Pulmonary artery endothelial cell (primary cell): Measurements from ENCODE around the gene APOE. TPM values are rescaled to one million over a fixed set of nuclear protein-coding genes. Genes with fewer than 3 reads are reported as not detected.
"Not testable (repeated sequence)": the region's sequence is repeated elsewhere in the genome, so short reads cannot be mapped to it uniquely, and the experiment has no call there.

ENCODE experiments used
- DNase-seq: peaks from one replicate; pipeline ENCODE4 v3.0.0-alpha.2; 2011; ENCODE audit warnings: low read depth, low spot score
- total RNA-seq: library from RNA; depleted of rRNA; stranded (reverse); fragments of >200 nt; gene quantifications from 2 replicates; pipeline ENCODE4 v1.2.3, GENCODE V29; 2014

Gene APOE
- 0.53 and 1.7 TPM in 2 replicates for total RNA-seq

DNA sequence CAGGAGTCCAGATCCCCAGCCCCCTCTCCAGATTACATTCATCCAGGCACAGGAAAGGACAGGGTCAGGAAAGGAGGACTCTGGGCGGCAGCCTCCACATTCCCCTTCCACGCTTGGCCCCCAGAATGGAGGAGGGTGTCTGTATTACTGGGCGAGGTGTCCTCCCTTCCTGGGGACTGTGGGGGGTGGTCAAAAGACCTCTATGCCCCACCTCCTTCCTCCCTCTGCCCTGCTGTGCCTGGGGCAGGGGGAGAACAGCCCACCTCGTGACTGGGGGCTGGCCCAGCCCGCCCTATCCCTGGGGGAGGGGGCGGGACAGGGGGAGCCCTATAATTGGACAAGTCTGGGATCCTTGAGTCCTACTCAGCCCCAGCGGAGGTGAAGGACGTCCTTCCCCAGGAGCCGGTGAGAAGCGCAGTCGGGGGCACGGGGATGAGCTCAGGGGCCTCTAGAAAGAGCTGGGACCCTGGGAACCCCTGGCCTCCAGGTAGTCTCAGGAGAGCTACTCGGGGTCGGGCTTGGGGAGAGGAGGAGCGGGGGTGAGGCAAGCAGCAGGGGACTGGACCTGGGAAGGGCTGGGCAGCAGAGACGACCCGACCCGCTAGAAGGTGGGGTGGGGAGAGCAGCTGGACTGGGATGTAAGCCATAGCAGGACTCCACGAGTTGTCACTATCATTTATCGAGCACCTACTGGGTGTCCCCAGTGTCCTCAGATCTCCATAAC lies at the start of gene APOE:
APOE (plus strand) TSS at position 360 of the 724 bp plus-strand sequence. CDS start 829 bp downstream, outside the sequence.
- DNase-seq = no peak

DNA sequence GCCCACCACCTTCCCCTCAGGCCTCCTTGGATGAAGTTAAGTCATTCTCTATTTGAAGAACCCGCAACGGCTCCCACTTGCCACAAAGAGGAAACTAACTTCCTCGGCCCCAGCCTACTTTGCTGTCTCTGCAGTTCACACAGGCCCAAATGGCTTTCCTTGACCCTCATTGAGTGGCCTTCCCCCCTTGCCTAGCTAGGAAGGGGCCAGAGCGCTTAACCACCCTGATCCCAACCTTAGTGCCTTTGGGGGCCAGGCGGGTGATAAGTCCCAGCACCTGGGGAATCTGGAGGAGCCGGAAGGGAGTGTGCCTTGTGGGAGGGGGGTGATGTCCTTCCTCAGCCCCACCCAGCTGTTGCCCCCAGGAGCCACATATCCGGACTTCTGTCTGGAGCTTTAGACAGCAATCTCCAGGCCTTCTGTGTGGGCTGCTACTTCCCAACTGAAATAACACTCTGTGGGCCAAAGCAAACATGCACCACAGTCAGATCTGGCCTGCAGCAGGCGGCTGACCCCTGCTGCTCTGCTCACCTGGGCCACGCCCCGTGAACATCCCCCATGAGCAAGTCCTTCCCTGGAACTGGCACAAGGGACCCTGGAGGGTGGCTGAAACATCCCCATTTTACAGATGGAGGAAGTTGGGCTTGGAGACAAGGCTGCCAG lies 49.0 kb upstream of the APOE start:
- DNase-seq = no peak

DNA sequence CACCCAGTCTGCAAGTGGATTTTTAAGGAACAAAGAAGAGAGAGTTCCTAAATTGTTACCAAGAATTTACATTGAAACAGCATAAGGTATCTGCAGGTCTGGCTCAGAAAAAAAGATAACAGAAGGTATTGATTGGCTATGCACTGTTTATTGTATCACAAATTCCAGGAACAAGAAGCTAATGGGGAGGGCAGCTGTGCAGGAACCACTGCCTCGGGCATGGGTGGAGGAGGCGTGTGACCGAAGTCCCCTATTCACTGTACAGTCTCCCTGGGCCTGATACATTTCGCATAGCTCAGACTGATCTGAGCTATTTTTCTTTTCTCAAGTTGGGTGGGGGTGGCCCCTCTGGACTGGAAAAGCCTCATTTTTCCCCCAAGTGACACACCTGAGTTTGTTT lies 47.8 kb upstream of the APOE start:
- DNase-seq = no peak

DNA sequence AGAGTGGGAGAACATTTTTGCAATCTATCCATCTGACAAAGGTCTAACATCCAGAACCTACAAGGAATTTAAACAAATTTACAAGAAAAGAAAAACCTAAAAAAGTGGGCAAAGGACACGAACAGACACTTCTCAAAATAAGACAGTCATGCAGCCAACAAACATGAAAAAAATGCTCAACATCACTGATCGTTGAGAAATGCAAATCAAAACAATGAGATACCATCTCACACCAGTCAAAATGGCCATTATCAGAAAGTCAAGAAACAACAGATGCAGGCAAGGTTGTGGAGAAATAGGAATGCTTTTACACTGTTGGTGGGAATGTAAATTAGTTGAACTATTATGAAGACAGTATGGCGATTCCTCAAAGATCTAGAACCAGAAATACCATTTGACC lies 44.0 kb upstream of the APOE start:
- DNase-seq = not testable (repeated sequence)

DNA sequence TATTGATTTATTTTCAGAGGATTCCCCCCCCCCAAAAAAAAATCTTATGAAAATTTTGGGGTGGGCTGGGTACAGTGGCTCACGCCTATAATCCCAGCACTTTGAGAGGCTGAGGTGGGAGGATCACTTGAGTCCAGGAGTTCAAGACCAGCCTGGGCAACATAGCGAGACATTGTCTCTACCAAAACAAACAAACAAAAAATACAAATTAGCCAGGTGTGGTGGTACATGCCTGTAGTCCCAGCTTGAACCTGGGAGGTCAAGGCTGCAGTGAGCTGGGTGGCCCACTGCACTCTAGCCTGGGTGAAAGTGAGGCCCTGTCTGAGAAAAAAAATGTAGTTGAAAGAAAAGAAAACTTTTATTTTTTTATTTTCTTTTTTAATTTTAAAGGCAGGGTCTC lies 41.6 kb upstream of the APOE start:
- DNase-seq = no peak

DNA sequence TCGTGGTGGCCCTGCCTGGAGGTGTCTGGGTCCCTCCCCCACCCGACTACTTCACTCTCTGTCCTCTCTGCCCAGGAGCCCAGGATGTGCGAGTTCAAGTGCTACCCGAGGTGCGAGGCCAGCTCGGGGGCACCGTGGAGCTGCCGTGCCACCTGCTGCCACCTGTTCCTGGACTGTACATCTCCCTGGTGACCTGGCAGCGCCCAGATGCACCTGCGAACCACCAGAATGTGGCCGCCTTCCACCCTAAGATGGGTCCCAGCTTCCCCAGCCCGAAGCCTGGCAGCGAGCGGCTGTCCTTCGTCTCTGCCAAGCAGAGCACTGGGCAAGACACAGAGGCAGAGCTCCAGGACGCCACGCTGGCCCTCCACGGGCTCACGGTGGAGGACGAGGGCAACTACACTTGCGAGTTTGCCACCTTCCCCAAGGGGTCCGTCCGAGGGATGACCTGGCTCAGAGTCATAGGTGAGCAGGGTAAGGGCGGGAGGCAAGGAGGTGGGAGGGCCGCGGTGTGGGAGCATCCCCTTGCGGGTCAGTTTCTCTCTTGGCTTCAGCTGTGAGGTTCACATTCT lies 40.3 kb upstream of the APOE start:
- DNase-seq = no peak

DNA sequence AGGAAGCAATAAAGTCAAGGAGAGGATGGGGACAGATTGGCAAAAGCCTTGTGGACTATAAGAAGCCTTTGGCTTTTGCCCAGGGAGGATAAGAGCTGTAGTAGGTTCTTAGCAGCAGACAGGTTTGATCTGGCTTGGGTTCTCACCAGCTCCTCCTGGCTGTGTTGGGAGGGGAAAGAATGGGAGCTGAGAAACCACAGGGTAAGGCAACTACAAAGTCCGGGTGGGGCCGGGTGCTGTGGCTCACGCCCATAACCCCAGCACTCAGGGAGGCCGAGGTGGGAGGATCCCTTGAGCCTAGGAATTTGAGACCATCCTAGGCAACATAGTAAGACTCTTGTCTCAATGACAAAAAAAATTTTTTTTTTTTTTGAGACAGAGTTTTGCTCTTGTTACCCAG lies 38.9 kb upstream of the APOE start:
- no peak for DNase-seq

DNA sequence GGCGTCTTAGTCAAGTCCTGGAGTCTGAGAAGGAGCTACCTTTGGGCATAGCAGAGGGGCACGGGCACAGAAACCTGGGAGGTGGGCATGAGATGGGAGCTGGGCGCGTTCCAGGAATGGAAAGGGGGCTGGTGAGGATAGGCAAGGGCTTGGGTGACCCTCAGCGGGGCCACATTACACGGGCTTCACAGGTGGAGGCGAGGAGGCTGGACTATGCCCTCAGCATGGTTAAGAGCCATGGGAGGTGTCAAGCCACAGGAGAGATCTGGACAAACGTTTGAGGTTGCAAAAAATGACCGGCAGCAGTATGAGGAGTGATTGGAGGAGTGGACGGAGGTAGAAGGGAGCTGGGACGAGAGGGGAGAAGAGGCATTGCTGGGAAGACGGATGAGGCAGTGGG lies 38.0 kb upstream of the APOE start:
- no peak for DNase-seq

DNA sequence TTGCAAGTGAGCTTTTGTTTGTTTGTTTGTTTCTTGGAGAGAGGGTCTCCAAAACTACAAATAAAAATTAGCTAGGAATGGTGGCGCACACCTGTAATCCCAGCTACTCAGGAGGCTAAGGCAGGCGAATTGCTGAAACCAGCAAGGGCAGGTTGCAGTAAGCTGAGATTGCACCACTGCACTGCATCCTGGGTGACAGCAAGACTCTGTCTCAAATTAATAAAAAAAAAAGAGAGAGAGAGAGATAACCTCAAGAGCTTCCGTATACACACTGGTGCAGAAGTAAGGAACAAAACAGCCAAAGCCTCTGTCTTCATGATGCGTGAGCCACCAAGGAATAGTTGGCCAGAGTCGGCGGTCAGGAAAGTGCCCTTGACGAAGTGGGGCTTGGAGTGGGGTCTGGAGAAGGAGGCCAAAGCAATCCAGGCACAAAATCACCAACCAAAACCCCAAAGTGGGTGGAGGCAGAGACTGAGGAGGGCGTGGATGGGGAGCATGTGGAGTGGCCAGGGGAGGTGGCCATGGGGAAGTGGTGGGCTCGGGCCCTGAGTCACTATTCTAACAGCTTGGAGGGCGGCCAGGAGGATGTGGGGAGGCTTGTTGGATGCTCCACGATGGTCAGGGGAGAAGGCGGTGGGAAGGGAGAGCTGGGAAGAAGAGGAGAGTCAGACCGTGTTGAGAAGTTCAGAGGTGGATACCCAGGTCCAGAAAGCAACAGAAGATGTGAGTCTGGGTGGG lies 35.7 kb upstream of the APOE start:
- DNase-seq = no peak

DNA sequence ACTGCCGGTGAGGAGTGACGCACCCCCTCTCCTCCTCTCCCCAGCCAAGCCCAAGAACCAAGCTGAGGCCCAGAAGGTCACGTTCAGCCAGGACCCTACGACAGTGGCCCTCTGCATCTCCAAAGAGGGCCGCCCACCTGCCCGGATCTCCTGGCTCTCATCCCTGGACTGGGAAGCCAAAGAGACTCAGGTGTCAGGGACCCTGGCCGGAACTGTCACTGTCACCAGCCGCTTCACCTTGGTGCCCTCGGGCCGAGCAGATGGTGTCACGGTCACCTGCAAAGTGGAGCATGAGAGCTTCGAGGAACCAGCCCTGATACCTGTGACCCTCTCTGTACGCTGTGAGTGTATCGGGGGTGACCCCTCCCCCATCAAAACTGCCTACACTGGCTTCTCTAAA lies 33.8 kb upstream of the APOE start:
- DNase-seq = no peak

DNA sequence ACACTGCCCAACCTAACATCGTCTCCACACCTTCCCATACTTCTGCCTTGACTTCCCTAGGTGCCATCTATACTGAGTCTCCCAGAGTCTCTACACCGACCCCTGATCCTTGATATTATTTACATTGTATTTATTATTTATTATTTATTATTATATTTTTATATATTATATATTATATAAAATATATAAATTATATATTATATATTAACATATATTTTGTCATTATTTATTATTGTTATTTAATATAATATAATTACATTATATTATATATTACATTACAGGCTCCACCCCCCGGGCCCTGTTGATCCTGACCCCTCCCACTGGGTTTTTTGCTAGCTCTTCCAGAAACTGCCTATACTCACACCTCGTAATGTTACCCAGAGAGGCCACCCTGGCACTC lies 32.9 kb upstream of the APOE start:
- no peak for DNase-seq

DNA sequence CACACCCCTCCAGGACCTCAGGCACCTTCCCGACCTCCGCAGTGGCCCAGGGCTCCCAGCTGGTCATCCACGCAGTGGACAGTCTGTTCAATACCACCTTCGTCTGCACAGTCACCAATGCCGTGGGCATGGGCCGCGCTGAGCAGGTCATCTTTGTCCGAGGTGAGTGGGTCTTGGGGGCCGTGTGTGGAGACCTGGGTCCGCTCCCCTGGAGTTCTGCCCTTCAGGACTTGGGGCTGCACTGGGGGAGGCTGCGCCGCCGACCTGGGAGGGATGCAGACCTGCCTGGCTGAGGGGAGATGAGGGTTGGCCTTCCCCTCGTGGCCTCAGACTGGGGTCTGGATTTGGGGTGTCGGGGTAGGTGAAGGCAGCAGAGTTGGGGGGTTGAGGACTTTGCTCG lies 31.3 kb upstream of the APOE start:
- no peak for DNase-seq

DNA sequence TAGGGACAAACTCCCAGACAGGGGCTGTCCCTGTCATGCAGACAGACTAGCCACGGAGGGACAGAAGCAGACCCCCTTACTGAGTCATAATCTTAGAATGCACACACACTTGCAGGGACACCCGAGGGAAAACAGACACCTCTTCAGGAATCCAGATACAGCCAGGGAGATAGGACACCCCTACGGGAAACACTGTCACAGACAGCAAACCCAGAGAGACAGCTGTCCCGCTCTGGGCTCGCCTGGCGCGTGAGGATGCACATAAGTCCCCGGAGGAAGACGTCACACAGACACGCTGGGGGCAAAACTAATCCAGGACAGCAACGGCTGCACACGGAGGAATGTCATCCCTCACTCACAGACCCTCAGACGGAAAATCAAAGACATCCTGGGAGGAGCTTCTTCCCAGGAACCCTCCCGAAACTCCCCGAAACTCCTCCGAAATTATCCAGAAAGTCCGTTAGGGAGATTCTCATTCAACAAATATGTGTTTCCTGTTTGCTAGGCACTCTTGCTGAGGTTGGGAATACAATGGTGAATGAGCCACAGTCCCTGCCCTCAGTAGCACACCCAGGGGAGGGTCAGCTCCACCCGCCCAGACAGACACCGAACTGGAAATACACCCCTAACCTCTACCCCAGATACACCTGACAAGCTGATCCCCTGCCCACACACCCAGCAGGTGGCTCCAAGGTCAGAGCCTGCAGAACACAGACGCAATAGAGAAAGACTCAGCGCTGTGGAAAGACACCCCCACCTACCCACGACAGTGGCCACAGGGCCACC lies 29.7 kb upstream of the APOE start:
- DNase-seq = no peak

DNA sequence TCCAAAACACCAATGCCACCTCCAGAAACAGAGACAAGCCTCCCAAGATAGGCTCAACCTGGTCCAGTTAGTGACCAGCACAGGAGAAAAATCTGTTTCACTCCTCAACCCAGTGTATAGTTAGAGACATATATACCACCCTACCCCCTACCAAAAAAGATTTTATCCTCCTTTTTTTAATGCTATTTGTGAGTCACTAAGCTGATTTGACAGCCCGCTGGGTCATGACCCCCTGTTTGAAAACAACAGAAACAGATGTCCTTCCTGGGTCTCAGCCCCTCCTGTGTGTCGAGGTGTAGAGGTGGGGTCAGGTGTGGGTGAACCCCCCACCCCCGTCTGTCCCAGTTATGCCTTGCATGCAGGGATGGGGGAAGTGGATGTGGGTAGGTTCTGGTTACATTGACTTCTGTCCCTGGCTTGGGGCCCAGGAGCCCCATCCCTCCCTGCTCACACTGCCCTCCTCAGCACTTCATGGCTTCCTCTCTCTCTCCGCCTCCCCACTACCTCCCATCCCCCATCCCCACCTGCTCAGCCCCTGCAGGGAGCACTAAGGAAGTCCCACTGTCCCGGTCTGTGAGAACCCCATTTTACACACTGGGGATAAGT lies 28.6 kb upstream of the APOE start:
- DNase-seq = no peak

DNA sequence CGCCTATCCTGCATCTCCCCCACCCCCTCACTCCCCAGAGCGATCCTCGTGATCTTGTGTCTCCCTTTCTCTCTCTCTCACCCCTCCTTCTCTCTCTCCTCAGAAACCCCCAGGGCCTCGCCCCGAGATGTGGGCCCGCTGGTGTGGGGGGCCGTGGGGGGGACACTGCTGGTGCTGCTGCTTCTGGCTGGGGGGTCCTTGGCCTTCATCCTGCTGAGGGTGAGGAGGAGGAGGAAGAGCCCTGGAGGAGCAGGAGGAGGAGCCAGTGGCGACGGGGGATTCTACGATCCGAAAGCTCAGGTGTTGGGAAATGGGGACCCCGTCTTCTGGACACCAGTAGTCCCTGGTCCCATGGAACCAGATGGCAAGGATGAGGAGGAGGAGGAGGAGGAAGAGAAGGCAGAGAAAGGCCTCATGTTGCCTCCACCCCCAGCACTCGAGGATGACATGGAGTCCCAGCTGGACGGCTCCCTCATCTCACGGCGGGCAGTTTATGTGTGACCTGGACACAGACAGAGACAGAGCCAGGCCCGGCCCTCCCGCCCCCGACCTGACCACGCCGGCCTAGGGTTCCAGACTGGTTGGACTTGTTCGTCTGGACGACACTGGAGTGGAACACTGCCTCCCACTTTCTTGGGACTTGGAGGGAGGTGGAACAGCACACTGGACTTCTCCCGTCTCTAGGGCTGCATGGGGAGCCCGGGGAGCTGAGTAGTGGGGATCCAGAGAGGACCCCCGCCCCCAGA lies 27.3 kb upstream of the APOE start:
- no peak for DNase-seq

DNA sequence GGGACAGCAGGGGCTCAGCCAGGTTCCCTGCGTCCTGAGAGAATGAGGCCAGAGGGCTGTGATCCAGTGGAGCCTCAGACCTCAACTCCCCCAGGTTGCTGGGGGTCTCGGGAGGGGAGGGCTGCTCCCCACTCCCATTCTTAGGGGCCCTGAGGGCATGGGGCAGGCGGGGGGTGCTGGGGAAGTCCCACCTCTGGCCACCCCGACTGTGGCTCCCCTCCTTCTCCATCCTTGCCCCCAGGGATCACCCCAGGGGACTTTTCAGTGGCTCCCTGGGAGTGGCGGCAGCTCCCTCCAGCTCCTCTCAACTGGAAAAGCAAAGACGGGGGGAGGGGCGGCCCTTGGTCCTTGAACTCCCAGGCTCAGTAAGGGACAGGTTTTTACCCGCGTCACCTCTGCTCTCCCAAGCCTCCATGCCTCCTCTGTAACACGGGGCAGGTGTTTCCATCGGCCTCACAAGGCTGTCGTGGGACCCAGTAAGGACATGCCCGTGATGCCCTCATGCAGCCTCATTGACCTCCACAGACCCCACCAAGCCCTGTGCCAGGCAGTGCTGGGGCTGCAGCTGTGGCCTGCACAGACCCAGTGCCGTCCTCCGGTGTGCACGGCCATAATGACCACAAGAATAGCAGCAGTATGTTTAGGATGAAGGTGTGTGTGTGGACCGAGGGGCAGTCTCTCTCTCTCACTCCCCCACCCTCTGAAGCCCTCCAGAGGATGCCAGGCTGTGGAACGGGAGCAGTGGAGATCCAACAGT lies 26.1 kb upstream of the APOE start:
- no peak for DNase-seq

DNA sequence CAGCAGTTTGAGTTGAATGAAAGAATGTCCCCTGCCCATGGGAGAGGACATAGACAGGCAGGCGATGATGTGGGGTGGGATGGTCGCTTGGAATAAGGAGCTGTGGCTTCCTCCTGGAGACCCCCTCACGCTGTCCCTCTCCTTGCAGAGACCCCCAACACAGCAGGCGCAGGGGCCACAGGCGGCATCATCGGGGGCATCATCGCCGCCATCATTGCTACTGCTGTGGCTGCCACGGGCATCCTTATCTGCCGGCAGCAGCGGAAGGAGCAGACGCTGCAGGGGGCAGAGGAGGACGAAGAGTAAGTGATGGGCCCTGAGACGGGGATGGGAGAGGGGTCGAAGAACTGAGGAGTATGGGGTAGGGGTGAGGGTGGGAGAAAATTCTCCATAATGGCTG lies 23.5 kb upstream of the APOE start:
- DNase-seq = no peak

DNA sequence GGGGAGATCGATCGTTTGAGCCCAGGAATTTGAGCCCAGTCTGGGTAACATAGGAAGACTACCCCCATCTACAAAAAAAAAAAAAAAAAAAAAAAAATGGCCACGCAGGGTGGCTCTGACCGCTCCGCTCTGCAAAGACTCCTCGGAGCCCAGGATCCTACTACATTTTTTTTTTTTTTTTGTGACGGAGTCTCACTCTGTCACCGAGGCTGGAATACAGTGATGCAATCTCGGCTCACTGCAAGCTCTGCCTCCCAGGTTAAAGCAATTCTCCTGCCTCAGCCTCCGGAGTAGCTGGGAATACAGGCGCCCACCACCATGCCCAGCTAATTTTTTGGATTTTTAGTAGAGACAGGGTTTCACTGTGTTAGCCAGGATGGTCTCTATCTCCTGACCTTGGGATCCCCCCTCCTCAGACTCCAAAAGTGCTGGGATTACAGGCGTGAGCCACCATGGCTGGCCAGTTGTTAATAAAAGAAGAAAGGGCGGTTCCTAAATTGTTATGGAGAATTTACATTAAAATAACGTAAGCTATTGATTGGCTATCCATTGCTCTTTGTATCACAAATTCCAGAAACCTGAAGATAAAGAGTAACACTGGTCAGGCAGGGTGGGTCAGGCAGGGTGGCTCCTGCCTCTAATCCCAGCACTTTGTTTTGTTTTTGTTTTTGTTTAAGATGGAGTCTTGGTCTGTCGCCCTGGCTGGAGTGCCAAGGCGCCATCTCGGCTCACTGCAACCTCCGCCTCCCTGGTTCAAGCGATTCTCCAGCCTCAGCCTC lies 22.8 kb upstream of the APOE start:
- not testable (repeated sequence) for DNase-seq

DNA sequence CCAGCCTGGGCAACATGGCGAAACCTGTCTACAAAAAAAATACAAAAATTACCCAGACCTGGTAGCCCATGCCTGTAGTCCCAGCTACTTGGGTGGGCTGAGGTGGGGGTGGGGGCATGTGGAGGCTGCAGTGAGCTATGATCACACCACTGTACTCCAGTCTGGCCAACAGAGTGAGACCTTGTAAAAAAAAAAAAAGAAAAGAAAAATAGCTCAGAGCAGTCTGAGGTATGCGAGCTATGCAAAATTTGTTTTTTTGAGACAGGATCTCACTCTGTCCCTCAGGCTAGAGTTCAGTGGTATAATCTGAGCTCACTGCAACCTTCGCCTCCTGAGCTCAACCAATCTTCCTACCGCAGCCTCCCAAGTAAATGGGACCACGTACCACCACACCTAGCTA lies 21.7 kb upstream of the APOE start:
- no peak for DNase-seq
